ENCODE results near the gene HIVEP1.

- TF ChIP-seq CTCF (IDR thresholded peaks at IDR 0.05; ENCODE audit: low read depth, low read length) (no peak), EZH2phosphoT487 (IDR thresholded peaks at IDR 0.05; ENCODE audit: low read depth) (no peak)
Observed at GRCh38 chr6:12048609-12049008, 36.5 kb downstream of the HIVEP1 start.
